Esophagus muscularis mucosa (tissue), 4 donors: ENCODE data around the gene MX2.

Source experiments
- CTCF ChIP-seq, 3 experiments: fragments of 200-600 bp in 2 of 3; fragments of 450-650 bp in 1 of 3; sonication (generic) in 2 of 3; IDR thresholded peaks; one replicate each; pipeline ENCODE4 v1.5.1; 2017 to 2019; ENCODE audit warnings: antibody characterized with exemption in 3 of 3, mild to moderate bottlenecking in 2 of 3, moderate library complexity in 1 of 3
- EP300 ChIP-seq: sonication (generic); formaldehyde crosslinking; IDR thresholded peaks from one replicate; pipeline ENCODE4 v1.6.1; 2017; ENCODE audit warnings: antibody characterized with exemption
- POLR2A ChIP-seq: fragments of 450-650 bp; IDR thresholded peaks from one replicate; pipeline ENCODE4 v1.6.1; 2017; ENCODE audit warnings: antibody characterized with exemption, moderate library complexity, mild to moderate bottlenecking, low read depth
- POLR2AphosphoS5 ChIP-seq, 2 donors: sonication (generic); formaldehyde crosslinking; IDR thresholded peaks; one replicate each; pipeline ENCODE4 v1.6.1; 2017; ENCODE audit warnings: antibody characterized with exemption in 2 of 2

GRCh38 chr21:41363370-41364270 is 1.8 kb downstream of the MX2 start:
- TF ChIP-seq CTCF (IDR thresholded peaks at IDR 0.05), result no peak
- TF ChIP-seq EP300, result no peak
- TF ChIP-seq POLR2A, result no peak
- TF ChIP-seq POLR2AphosphoS5 (IDR thresholded peaks at IDR 0.05), result no peak
